Stimulated activated naive B cell treated with anti-CD40 and anti-IgM and Interleukin-4, amounts not matched to agents 10 μg/mL and 1 μg/mL and 100 μg/mL, for 72 hours (primary cell): ENCODE data around the gene NFIA.

Experiments
- ATAC-seq, 2 donors: fragments of 150-1000 bp; cut with Tn5 transposase; replicated peaks; 2 replicates each; pipeline ENCODE4 v1.10.0; 2021; ENCODE audit warnings: moderate library complexity in 1 of 2
- DNase-seq: peaks from one replicate; pipeline ENCODE4 v3.0.0; 2021
- H3K27ac Mint-ChIP-seq: one replicate; pipeline ENCODE4 v1.8.0; 2022; ENCODE audit warnings: mild to moderate bottlenecking, mixed read lengths
- H3K27me3 Mint-ChIP-seq, 2 donors: one replicate each; pipeline ENCODE4 v1.8.0; 2022; ENCODE audit warnings: mixed read lengths in 2 of 2
- H3K36me3 Mint-ChIP-seq, 2 donors: one replicate each; pipeline ENCODE4 v1.8.0; 2022; ENCODE audit warnings: mixed read lengths in 2 of 2, mild to moderate bottlenecking in 1 of 2
- H3K4me1 Mint-ChIP-seq, 2 donors: one replicate each; pipeline ENCODE4 v1.8.0; 2022; ENCODE audit warnings: mixed read lengths in 2 of 2, mild to moderate bottlenecking in 1 of 2
- H3K4me3 Mint-ChIP-seq, 2 donors: one replicate each; pipeline ENCODE4 v1.8.0; 2022; ENCODE audit warnings: mild to moderate bottlenecking in 2 of 2, mixed read lengths in 2 of 2, moderate library complexity in 1 of 2
- H3K9me3 Mint-ChIP-seq, 2 donors: one replicate each; pipeline ENCODE4 v1.8.0; 2022; ENCODE audit warnings: mixed read lengths in 2 of 2, mild to moderate bottlenecking in 1 of 2

The NFIA gene

GRCh38 chr1:61352845-61353435, 270.6 kb downstream of the NFIA start:
- no peak for ATAC-seq
- Mint-ChIP-seq H3K36me3 (no peaks in the 10 kb centered on the region), H3K27me3 (peaks cover 0 to 7% of the 10 kb centered on the region in 2 donors), H3K4me3 (no peak overlapping the region), H3K27ac (no peak overlapping the region), H3K4me1 (no peaks in the 10 kb centered on the region), H3K9me3 (no peaks in the 10 kb centered on the region)
- DNase-seq, result no peak

- Mint-ChIP-seq H3K4me1 (no peaks in the 10 kb centered on the region), H3K27me3 (peaks cover 0 to 4% of the 10 kb centered on the region in 2 donors), H3K36me3 (no peaks in the 10 kb centered on the region), H3K27ac (no peak overlapping the region), H3K4me3 (no peak overlapping the region), H3K9me3 (no peaks in the 10 kb centered on the region)
- no peak for ATAC-seq
- no peak for DNase-seq
These were observed 271.5 kb downstream of the NFIA start for GRCh38 chr1:61353797-61354406.

- Mint-ChIP-seq H3K27ac (no peak overlapping the region), H3K4me3 (no peak overlapping the region), H3K9me3 (no peaks in the 10 kb centered on the region), H3K4me1 (no peaks in the 10 kb centered on the region), H3K27me3 (no peaks in the 10 kb centered on the region), H3K36me3 (no peaks in the 10 kb centered on the region)
- DNase-seq (no peak), ATAC-seq (no peak)
These were observed 273.7 kb downstream of the NFIA start for GRCh38 chr1:61356016-61356415.

- H3K4me1 Mint-ChIP-seq, result no peaks in the 10 kb centered on the region
- no peak overlapping the region for H3K27ac Mint-ChIP-seq
- H3K9me3 Mint-ChIP-seq, result no peaks in the 10 kb centered on the region
- H3K4me3 Mint-ChIP-seq, result no peak overlapping the region
- no peaks in the 10 kb centered on the region for H3K27me3 Mint-ChIP-seq
- DNase-seq (no peak), ATAC-seq (no peak)
- no peaks in the 10 kb centered on the region for H3K36me3 Mint-ChIP-seq
These were observed 274.6 kb downstream of the NFIA start for GRCh38 chr1:61356995-61357394.

GRCh38 chr1:61357539-61357938, 275.2 kb downstream of the NFIA start:
- no peaks in the 10 kb centered on the region for H3K4me1 Mint-ChIP-seq
- no peaks in the 10 kb centered on the region for H3K27me3 Mint-ChIP-seq
- no peak for DNase-seq
- no peak overlapping the region for H3K27ac Mint-ChIP-seq
- no peaks in the 10 kb centered on the region for H3K9me3 Mint-ChIP-seq
- no peak for ATAC-seq
- H3K36me3 Mint-ChIP-seq, result no peaks in the 10 kb centered on the region
- no peak overlapping the region for H3K4me3 Mint-ChIP-seq

- H3K36me3 Mint-ChIP-seq, result no peaks in the 10 kb centered on the region
These were observed 276.6 kb downstream of the NFIA start for GRCh38 chr1:61358770-61359455.

GRCh38 chr1:61361931-61362330, 279.6 kb downstream of the NFIA start:
- H3K27me3 Mint-ChIP-seq, result no peaks in the 10 kb centered on the region
- DNase-seq (no peak), ATAC-seq (no peak)
- no peaks in the 10 kb centered on the region for H3K4me1 Mint-ChIP-seq
- no peak overlapping the region for H3K27ac Mint-ChIP-seq
- H3K9me3 Mint-ChIP-seq, result no peaks in the 10 kb centered on the region
- H3K4me3 Mint-ChIP-seq, result no peak overlapping the region
- no peaks in the 10 kb centered on the region for H3K36me3 Mint-ChIP-seq

More at GRCh38 chr1:61358770-61359455, 276.6 kb downstream of the NFIA start:
- Mint-ChIP-seq H3K27me3 (no peaks in the 10 kb centered on the region), H3K4me3 (no peak overlapping the region), H3K27ac (no peak overlapping the region), H3K4me1 (no peaks in the 10 kb centered on the region), H3K9me3 (no peaks in the 10 kb centered on the region)
- DNase-seq, result no peak
- ATAC-seq, result no peak

- Mint-ChIP-seq H3K4me3 (no peak overlapping the region), H3K27me3 (no peaks in the 10 kb centered on the region), H3K36me3 (no peaks in the 10 kb centered on the region), H3K4me1 (no peaks in the 10 kb centered on the region), H3K27ac (no peak overlapping the region), H3K9me3 (no peaks in the 10 kb centered on the region)
- DNase-seq, result no peak
- no peak for ATAC-seq
These were observed 280.0 kb downstream of the NFIA start for GRCh38 chr1:61362351-61362750.

GRCh38 chr1:61368366-61368765, 286.0 kb downstream of the NFIA start:
- Mint-ChIP-seq H3K36me3 (no peaks in the 10 kb centered on the region), H3K4me3 (no peak overlapping the region), H3K4me1 (no peaks in the 10 kb centered on the region), H3K27me3 (no peaks in the 10 kb centered on the region), H3K9me3 (no peaks in the 10 kb centered on the region), H3K27ac (no peak overlapping the region)
- DNase-seq, result no peak
- ATAC-seq, result no peak

- no peaks in the 10 kb centered on the region for H3K36me3 Mint-ChIP-seq
- H3K27me3 Mint-ChIP-seq, result no peaks in the 10 kb centered on the region
- no peaks in the 10 kb centered on the region for H3K9me3 Mint-ChIP-seq
- no peak for DNase-seq
- H3K4me3 Mint-ChIP-seq, result no peak overlapping the region
- ATAC-seq, result no peak
- H3K4me1 Mint-ChIP-seq, result no peaks in the 10 kb centered on the region
- no peak overlapping the region for H3K27ac Mint-ChIP-seq
These were observed 286.5 kb downstream of the NFIA start for GRCh38 chr1:61368876-61369275.

- Mint-ChIP-seq H3K4me1 (no peaks in the 10 kb centered on the region), H3K36me3 (no peaks in the 10 kb centered on the region), H3K27ac (no peak overlapping the region), H3K27me3 (no peaks in the 10 kb centered on the region), H3K4me3 (no peak overlapping the region), H3K9me3 (no peaks in the 10 kb centered on the region)
- DNase-seq (no peak), ATAC-seq (no peak)
These were observed 288.0 kb downstream of the NFIA start for GRCh38 chr1:61370177-61370912.

- no peak overlapping the region for H3K27ac Mint-ChIP-seq
- no peak for DNase-seq
- no peaks in the 10 kb centered on the region for H3K4me1 Mint-ChIP-seq
- no peaks in the 10 kb centered on the region for H3K9me3 Mint-ChIP-seq
- H3K27me3 Mint-ChIP-seq, result peaks cover 0 to 4% of the 10 kb centered on the region in 2 donors
- ATAC-seq, result no peak
- no peak overlapping the region for H3K4me3 Mint-ChIP-seq
- H3K36me3 Mint-ChIP-seq, result no peaks in the 10 kb centered on the region
These were observed 288.5 kb downstream of the NFIA start for GRCh38 chr1:61370913-61371279.

- ATAC-seq, result no peak
- Mint-ChIP-seq H3K9me3 (no peaks in the 10 kb centered on the region), H3K4me1 (no peaks in the 10 kb centered on the region), H3K27me3 (peaks cover 0 to 5% of the 10 kb centered on the region in 2 donors), H3K4me3 (no peak overlapping the region), H3K36me3 (no peaks in the 10 kb centered on the region), H3K27ac (no peak overlapping the region)
- DNase-seq, result no peak
These were observed 290.6 kb downstream of the NFIA start for GRCh38 chr1:61372944-61373343.

- Mint-ChIP-seq H3K9me3 (no peaks in the 10 kb centered on the region), H3K4me3 (no peak overlapping the region), H3K27ac (no peak overlapping the region), H3K4me1 (no peaks in the 10 kb centered on the region), H3K27me3 (peaks cover 0 to 5% of the 10 kb centered on the region in 2 donors), H3K36me3 (no peaks in the 10 kb centered on the region)
- DNase-seq (no peak), ATAC-seq (no peak)
These were observed 291.8 kb downstream of the NFIA start for GRCh38 chr1:61374156-61374555.
